ENCODE measurements around the gene FIBCD1.
"Not testable (repeated sequence)": the region's sequence is repeated elsewhere in the genome, so short reads cannot be mapped to it uniquely, and the experiment has no call there.

Gene FIBCD1

GRCh38 chr9:130912932-130913598 is 26.0 kb downstream of the FIBCD1 start:
- intact Hi-C loops (cut with DNase I): no loop called here
- peak in 8 of 10 donors; percentile 27 to 91 (median 52) for DNase-seq

- DNase-seq: no peak
- intact Hi-C loops (cut with DNase I): no loop called here
Measured at GRCh38 chr9:130911254-130912049, 27.6 kb downstream of the FIBCD1 start.

GRCh38 chr9:130910670-130911069 is 28.4 kb downstream of the FIBCD1 start:
- intact Hi-C loops (cut with DNase I); DNase-seq: not testable (repeated sequence)

- DNase-seq; intact Hi-C loops (cut with DNase I): not testable (repeated sequence)
Measured at GRCh38 chr9:130910041-130910440, 29.0 kb downstream of the FIBCD1 start.

GRCh38 chr9:130908878-130909355 is 30.1 kb downstream of the FIBCD1 start:
- intact Hi-C loops (cut with DNase I): no loop called here

GRCh38 chr9:130908146-130908877 is 30.7 kb downstream of the FIBCD1 start:
- intact Hi-C loops (cut with DNase I): no loop called here
- no peak for DNase-seq

More at GRCh38 chr9:130908878-130909355, 30.1 kb downstream of the FIBCD1 start:
- DNase-seq: no peak

- intact Hi-C loops (cut with DNase I): no loop called here
- DNase-seq: no peak
Measured at GRCh38 chr9:130906735-130907416, 32.2 kb downstream of the FIBCD1 start.

- intact Hi-C loops (cut with DNase I): no loop called here
Measured at GRCh38 chr9:130905902-130906734, 32.9 kb downstream of the FIBCD1 start.

GRCh38 chr9:130905125-130905901 is 33.7 kb downstream of the FIBCD1 start:
- intact Hi-C loops (cut with DNase I): no loop called here
- no peak for DNase-seq

More at GRCh38 chr9:130905902-130906734, 32.9 kb downstream of the FIBCD1 start:
- DNase-seq: no peak

GRCh38 chr9:130904070-130905044 is 34.7 kb downstream of the FIBCD1 start:
- intact Hi-C loops (cut with DNase I): no loop called here
- DNase-seq: no peak

- DNase-seq: no peak
- intact Hi-C loops (cut with DNase I): no loop called here
Measured at GRCh38 chr9:130903194-130904069, 35.6 kb downstream of the FIBCD1 start.

GRCh38 chr9:130902204-130903185 is 36.6 kb downstream of the FIBCD1 start:
- DNase-seq: no peak
- intact Hi-C loops (cut with DNase I): no loop called here

GRCh38 chr9:130901498-130902203 is 37.4 kb downstream of the FIBCD1 start:
- no peak for DNase-seq

GRCh38 chr9:130900701-130901497 is 38.1 kb downstream of the FIBCD1 start:
- DNase-seq: no peak
- intact Hi-C loops (cut with DNase I): no loop called here

More at GRCh38 chr9:130901498-130902203, 37.4 kb downstream of the FIBCD1 start:
- intact Hi-C loops (cut with DNase I): no loop called here

Measured in posterior cingulate gyrus (tissue), 11 donors.